ENCODE measurements around the gene PCBD1.

Gene PCBD1

DNA sequence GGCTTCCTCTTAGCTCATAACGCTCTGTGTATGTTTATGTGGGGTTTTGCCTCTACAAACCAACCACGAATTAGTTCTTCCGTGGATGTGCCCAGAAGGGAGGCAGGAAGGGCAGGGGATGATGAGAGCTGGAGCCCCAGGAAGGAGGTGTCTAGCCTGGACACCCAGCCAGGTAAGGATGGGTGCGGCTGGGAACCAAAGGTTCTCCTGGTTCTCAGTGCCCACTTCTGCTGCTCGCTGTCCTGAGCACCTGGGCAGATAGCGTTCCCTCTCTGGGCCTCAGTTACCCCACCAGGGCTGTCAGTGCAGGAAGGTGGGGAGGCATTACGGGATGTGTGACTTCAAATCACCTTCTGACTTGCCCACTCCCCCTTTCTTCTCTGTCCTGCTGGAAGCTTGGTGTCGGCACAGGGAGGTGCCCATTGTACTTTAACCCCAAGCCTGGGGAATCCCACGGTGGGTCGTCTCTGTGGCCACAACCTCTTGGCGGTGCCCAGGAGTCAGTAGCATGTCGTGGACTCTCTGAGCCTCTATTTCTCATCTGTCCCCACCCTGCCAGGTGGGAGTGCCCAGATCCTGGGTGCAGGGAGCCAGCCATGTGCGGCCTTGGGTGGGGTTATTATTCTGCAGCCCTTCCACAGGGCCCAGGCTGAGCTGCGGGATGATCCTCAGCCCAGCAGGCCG is 18.7 kb upstream of the PCBD1 start:
- ATAC-seq (ENCODE audit: insufficient read depth, low read depth) = no peak
- TF ChIP-seq CTCF (IDR thresholded peaks at IDR 0.05; ENCODE audit: borderline replicate concordance, extremely low read depth, low read length, poor library complexity, severe bottlenecking) (no peak), EZH2 (IDR thresholded peaks at IDR 0.05; ENCODE audit: borderline replicate concordance, low read depth, low read length, severe bottlenecking) (no peak)
- Histone ChIP-seq H3K36me3 (ENCODE audit: insufficient read depth, low read length) (no peaks in the 10 kb centered on the region), H3K9ac (ENCODE audit: low read depth, low read length) (no peak overlapping the region), H3K27me3 (ENCODE audit: insufficient read depth, low read length, poor library complexity) (peaks cover 6% of the 10 kb centered on the region), H3K4me1 (ENCODE audit: insufficient read depth, low read length) (no peaks in the 10 kb centered on the region), H4K20me1 (ENCODE audit: insufficient read depth, low read length) (no peaks in the 10 kb centered on the region), H3K79me2 (ENCODE audit: insufficient read depth, low read length) (no peaks in the 10 kb centered on the region), H3K4me2 (ENCODE audit: insufficient read depth, low read length) (no peak overlapping the region), H3K4me3 (ENCODE audit: low read depth in 1 of 2, low read length in 2 of 2) (no peak overlapping the region), H2AFZ (ENCODE audit: low read depth, low read length) (no peak overlapping the region), H3K27ac (ENCODE audit: low read length) (no peak overlapping the region), H3K9me3 (ENCODE audit: insufficient read depth, low read length, severe bottlenecking) (no peaks in the 10 kb centered on the region)
- no peak for DNase-seq

GRCh38 chr10:70906031-70906783 is 17.8 kb upstream of the PCBD1 start:
- peaks cover 6% of the 10 kb centered on the region for H3K27me3 ChIP-seq (ENCODE audit: insufficient read depth, low read length, poor library complexity)
- H2AFZ ChIP-seq (ENCODE audit: low read depth, low read length) = no peak overlapping the region
- H3K9me3 ChIP-seq (ENCODE audit: insufficient read depth, low read length, severe bottlenecking) = no peaks in the 10 kb centered on the region
- no peaks in the 10 kb centered on the region for H3K36me3 ChIP-seq (ENCODE audit: insufficient read depth, low read length)
- H3K79me2 ChIP-seq (ENCODE audit: insufficient read depth, low read length) = no peaks in the 10 kb centered on the region
- TF ChIP-seq CTCF (IDR thresholded peaks at IDR 0.05; ENCODE audit: borderline replicate concordance, extremely low read depth, low read length, poor library complexity, severe bottlenecking) (no peak), EZH2 (IDR thresholded peaks at IDR 0.05; ENCODE audit: borderline replicate concordance, low read depth, low read length, severe bottlenecking) (no peak)
- no peak overlapping the region for H3K4me3 ChIP-seq (ENCODE audit: low read depth in 1 of 2, low read length in 2 of 2)
- H3K27ac ChIP-seq (ENCODE audit: low read length) = no peak overlapping the region
- H3K9ac ChIP-seq (ENCODE audit: low read depth, low read length) = no peak overlapping the region
- ATAC-seq (ENCODE audit: insufficient read depth, low read depth) (no peak), DNase-seq (no peak)
- H3K4me2 ChIP-seq (ENCODE audit: insufficient read depth, low read length) = no peak overlapping the region
- H3K4me1 ChIP-seq (ENCODE audit: insufficient read depth, low read length) = no peaks in the 10 kb centered on the region
- no peaks in the 10 kb centered on the region for H4K20me1 ChIP-seq (ENCODE audit: insufficient read depth, low read length)

- no peaks in the 10 kb centered on the region for H3K36me3 ChIP-seq (ENCODE audit: insufficient read depth, low read length)
- H3K4me1 ChIP-seq (ENCODE audit: insufficient read depth, low read length) = no peaks in the 10 kb centered on the region
- no peak overlapping the region for H2AFZ ChIP-seq (ENCODE audit: low read depth, low read length)
- peaks cover 6% of the 10 kb centered on the region for H3K27me3 ChIP-seq (ENCODE audit: insufficient read depth, low read length, poor library complexity)
- TF ChIP-seq EZH2 (IDR thresholded peaks at IDR 0.05; ENCODE audit: borderline replicate concordance, low read depth, low read length, severe bottlenecking) (no peak), CTCF (IDR thresholded peaks at IDR 0.05; ENCODE audit: borderline replicate concordance, extremely low read depth, low read length, poor library complexity, severe bottlenecking) (no peak)
- H3K9me3 ChIP-seq (ENCODE audit: insufficient read depth, low read length, severe bottlenecking) = no peaks in the 10 kb centered on the region
- H3K79me2 ChIP-seq (ENCODE audit: insufficient read depth, low read length) = no peaks in the 10 kb centered on the region
- no peak overlapping the region for H3K9ac ChIP-seq (ENCODE audit: low read depth, low read length)
- H3K4me2 ChIP-seq (ENCODE audit: insufficient read depth, low read length) = no peak overlapping the region
- DNase-seq (no peak), ATAC-seq (ENCODE audit: insufficient read depth, low read depth) (no peak)
- H3K4me3 ChIP-seq (ENCODE audit: low read depth in 1 of 2, low read length in 2 of 2) = no peak overlapping the region
- H3K27ac ChIP-seq (ENCODE audit: low read length) = no peak overlapping the region
- H4K20me1 ChIP-seq (ENCODE audit: insufficient read depth, low read length) = no peaks in the 10 kb centered on the region
These were observed 17.0 kb upstream of the PCBD1 start for GRCh38 chr10:70905071-70906021.

All from DND-41 (cell line).